A204.1 (cell line): ENCODE results near the gene HDGF.

ENCODE experiments used
- FAIRE-seq: peaks from 2 replicates; lab custom pipeline; 2012; peaks lifted over from hg19 to GRCh38; lab: Jason Lieb, UNC

The HDGF gene

GRCh38 chr1:156725683-156726280 is 25.7 kb downstream of the HDGF start:
- FAIRE-seq, result peak; percentile 29

DNA sequence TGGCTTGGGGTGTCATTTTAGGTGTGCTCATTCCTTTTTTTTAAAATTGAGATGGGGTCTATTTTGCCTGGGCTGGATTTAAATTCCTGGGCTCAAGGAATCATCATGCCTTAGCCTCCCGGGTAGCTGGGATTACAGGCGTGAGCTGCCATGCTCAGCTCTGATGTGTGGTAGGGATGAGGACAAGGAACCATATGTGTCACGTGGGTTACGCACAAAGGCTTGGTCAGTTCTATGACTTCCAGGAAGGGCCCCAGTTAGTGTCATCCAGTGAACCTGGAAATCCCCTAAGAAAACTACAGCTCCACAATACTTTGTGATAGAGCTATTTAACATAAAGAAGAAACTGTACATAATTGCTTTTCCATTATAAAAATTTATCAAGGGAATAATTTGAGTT is 29.9 kb downstream of the HDGF start:
- no peak for FAIRE-seq

DNA sequence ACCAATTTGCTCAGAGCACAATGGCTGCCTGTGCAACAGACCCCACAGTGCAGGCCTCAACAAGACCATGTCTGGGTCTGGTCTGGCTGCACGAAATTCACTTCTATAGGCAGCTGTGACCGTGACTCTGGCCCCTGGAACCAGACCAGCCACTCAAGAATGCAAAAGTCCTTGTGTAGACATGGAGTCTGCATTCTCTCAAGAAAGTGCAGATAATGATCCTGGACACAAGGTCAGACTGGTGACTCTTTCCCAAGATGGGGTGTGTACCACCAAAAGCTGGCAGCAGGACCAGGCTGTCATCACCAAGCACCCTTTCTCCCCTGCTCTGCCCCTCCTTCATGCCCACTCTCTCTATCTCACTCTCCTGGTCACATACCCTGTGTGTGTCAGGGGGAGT is 30.3 kb downstream of the HDGF start:
- no peak for FAIRE-seq

- no peak for FAIRE-seq
Observed at GRCh38 chr1:156717351-156717750, 34.1 kb downstream of the HDGF start.

- FAIRE-seq, result no peak
Observed at GRCh38 chr1:156714830-156715229, 36.6 kb downstream of the HDGF start.

- FAIRE-seq, result no peak
Observed at GRCh38 chr1:156712626-156713025, 38.8 kb downstream of the HDGF start.

- FAIRE-seq, result no peak
Observed at GRCh38 chr1:156711011-156711817, 40.3 kb downstream of the HDGF start.

DNA sequence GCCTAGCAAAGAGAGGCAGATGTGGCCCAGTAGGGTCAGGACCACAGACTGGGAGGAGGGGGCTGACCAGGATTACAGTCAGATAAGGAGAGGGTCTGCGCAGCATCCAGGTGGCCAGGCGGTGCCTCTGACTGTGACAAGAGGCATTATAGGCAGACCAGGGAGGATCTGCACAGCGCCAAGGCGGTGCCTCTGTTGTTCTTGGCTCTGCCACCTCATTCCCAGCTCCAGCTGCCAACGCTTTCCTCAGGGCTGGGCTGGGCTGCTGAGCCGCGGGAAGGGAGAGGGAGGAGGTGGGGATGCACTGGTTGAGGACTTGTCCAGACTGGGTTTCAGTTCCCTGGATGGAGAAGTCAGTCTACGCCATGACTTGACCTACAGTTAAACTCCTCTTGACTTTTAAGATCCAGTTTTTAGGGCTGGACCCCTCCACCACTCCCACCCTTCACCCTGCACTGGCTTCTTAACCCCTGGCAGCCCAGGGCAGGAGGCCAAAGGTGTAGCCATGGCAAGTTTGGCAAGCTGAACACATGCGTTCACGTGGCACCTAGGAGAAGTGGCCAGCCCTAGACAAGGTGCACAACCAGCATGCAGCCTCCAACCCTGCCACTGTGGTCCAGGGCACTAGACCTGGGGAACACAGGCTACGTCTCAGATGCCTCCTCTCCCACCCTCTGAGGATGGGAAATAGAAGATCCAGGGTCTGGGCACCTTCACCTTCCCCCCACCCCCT is 41.6 kb downstream of the HDGF start:
- FAIRE-seq, result no peak

GRCh38 chr1:156709031-156709430 is 42.4 kb downstream of the HDGF start:
- no peak for FAIRE-seq

- FAIRE-seq, result no peak
Observed at GRCh38 chr1:156708218-156708661, 43.2 kb downstream of the HDGF start.

GRCh38 chr1:156707417-156708217 is 43.9 kb downstream of the HDGF start:
- no peak for FAIRE-seq

- no peak for FAIRE-seq
Observed at GRCh38 chr1:156706657-156707416, 44.6 kb downstream of the HDGF start.

GRCh38 chr1:156705918-156706656 is 45.4 kb downstream of the HDGF start:
- FAIRE-seq, result no peak

DNA sequence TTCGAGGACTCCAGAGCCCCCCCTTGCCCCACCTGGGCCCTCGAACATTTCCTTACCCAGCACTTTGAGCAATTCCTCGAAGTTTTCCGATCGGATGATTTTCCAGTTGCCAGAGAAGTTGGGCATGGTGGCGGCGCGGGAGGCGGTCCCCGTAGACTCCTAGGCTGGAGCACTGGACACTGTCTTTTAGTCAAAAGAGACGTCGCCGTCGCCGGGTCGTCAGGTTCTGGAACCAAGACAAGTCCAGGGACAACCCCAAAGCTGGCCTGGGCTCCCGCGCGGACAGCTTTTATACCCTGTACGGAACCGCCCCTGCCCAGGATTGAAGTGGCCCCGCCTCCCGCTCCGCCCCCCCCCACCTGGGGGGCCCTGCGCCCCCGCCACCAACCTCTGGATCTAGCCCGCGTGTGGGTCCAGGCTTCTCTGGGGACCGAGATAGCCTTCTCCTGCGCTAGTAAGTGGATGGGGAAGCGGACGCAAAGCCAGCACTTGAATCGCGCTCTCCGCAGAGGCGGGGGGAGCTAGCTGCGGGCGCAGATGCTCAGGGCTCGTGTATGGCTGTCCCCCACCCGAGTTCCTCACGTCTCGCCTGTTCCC is 46.1 kb downstream of the HDGF start, which contains the start of gene CRABP2:
CRABP2 (minus strand) TSS at position 263 of the 597 bp plus-strand sequence; CDS start at position 126, 137 bp downstream.
- FAIRE-seq, result no peak

DNA sequence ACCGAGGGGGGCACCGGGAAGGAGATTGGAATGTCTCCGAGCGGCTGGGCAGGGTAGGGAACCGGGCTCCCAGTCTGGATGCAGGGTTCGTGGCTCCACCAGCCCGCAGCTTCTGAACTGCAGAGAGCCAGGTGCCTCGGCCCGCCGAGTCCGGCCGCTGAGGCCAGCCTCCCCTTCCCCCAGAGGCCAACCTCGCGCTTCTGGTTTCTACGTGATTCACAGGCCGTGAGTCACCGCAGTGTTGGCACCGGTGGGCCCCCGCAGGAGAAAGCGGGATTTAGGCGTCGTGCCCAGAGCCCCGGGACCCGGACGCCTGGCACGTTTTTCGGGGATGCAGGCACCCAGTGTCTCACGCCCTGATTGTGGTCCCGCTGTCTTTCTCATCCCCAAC is 46.5 kb downstream of the HDGF start:
- no peak for FAIRE-seq

DNA sequence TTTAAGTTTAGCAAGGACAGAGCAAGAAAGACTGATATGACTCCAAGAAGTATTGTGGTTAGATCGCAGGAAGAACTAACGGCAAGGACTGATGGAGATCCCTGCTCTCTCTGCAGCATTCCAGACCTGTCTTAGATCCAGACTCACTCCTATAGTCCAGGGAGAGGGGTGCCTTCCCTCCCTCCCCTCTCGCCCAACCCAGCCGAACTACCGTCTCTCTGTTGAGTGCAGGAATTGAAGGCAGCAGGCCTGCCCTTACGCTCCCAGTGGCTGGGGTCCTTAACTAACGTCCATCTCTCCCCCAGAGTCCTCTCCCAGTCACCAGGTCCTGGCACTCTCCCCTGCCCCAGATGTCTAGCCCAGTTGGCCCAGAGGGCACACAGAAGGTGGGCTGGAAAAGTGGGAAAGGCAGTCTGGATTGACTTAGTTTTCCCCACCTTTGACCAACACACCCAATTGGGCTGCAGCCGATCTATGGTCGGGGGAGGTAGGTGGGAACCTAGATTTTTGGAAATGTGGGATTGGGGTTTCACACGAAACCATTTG is 47.2 kb downstream of the HDGF start:
- no peak for FAIRE-seq

DNA sequence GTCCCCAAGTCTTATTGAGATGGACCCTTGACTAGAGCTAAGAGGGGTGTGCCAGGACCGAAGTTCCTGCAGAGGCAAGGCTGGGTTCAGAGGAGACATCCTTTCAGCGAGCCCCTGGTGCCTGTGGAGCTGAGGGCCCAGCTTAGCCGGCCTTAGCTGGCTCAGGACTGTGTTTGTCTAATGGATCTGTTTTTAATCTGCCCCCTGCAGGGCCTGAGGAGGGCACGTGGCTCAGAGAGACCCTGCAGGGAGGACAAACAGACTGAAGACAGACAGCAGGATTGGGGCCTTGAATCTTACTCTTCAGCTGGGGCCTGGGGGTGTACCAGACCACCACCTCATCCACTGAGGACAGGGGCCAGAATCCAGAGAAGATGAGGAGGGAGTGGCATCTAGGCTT is 47.7 kb downstream of the HDGF start:
- FAIRE-seq, result no peak

DNA sequence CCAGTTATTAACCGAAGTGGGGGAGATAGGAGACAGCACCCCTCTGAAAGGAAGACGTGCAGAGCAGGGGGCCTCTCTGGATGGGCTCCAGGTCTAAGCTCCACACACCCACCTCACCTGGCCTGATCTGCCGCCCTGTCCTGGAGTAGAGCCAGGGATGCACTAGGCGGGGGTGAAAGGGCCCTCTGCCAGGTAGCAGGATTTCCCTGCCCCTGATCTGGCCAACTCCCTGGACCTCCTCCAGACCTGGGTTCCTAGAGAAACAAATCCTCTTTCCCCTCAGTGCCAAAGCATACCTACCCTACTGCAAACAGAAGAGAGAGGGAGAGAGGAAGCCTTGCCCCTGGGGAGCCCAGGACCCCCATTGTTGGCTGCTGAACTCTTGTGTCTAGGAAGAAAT is 48.1 kb downstream of the HDGF start:
- no peak for FAIRE-seq

DNA sequence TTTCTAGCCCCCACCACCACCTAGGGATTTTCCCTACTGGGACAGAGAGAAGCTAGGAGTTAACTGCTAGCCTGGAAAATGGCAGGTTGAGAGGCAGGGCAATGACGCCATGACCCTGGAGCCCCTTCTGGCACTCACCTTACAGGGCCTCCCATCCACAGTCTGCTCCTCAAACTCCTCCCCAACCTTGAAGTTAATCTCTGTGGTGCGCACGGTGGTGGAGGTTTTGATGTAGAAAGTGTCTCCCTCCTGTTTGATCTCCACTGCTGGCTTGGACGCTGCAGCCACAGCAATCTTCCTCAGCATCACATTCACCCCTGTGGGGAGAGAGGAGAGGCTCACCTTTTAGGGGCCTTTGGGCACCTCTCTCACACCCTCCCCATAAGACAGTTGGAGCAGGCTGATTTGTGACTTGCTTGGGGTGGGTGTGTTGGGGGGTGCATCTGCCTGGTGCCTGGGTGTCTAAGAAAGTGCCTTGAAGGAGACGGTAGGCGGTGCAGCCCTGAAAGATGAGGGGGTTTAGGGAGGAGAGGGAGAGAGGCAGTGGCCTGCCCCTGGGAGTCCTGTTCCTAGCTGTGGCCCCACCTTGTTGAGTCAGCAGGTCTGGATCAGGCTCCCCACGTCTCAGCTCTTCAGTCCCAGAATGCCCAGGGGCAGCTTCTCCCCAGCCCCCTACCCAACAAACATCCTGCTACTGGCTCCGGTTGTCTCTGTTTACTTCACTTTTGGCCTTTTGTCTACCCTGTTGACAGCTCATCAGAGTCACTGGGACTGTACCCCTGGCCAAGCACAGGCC is 50.5 kb downstream of the HDGF start:
- no peak for FAIRE-seq
